PC-3 (cell line): ENCODE measurements around the gene CEBPE. TPM values are rescaled to one million over a fixed set of nuclear protein-coding genes. Genes with fewer than 3 reads are reported as not detected.

Experiments
- ATAC-seq: fragments of 200-7000 bp; cut with Tn5 transposase; 2 replicates; pipeline ENCODE4 v1.9.1; 2020; ENCODE audit warnings: mild to moderate bottlenecking, moderate library complexity
- BruUV-seq: library from RNA; stranded (reverse); fragments of 400-500 nt; replicated peaks from 2 replicates; lab custom pipeline; 2021; lab: Mats Ljungman, UMichigan
- CTCF ChIA-PET: fragments of 300-600 bp; sonication (Branson Sonifier 250); formaldehyde crosslinking; loops from one replicate; lab custom pipeline; 2022; ENCODE audit warnings: antibody characterized with exemption; lab: Charles Lee
- POLR2A ChIA-PET: fragments of 300-600 bp; sonication (Branson Sonifier 250); formaldehyde crosslinking; loops from one replicate; lab custom pipeline; 2022; ENCODE audit warnings: antibody characterized with exemption; ENCODE audit not compliant: unreplicated experiment; lab: Charles Lee
- DNase-seq: peaks from one replicate; pipeline ENCODE4 v3.0.0-alpha.2; 2015
- H2AFZ ChIP-seq: fragments of 300-600 bp; sonication (generic); 2 replicates; pipeline ENCODE4 v1.6.0; 2016; ENCODE audit warnings: antibody characterized with exemption, low read length
- H3F3A ChIP-seq: fragments of 300-600 bp; sonication (generic); one replicate; pipeline ENCODE4 v1.6.0; 2017; ENCODE audit warnings: antibody characterized with exemption, low read length, control low read depth, mild to moderate bottlenecking; ENCODE audit not compliant: unreplicated experiment
- H3K27ac ChIP-seq: fragments of 300-600 bp; sonication (generic); 2 replicates; pipeline ENCODE4 v1.5.1; 2016; ENCODE audit warnings: mild to moderate bottlenecking, low read length
- H3K27me3 ChIP-seq: fragments of 300-600 bp; sonication (generic); 2 replicates; pipeline ENCODE4 v1.6.1; 2016; ENCODE audit warnings: low read length, mixed read lengths
- H3K36me3 ChIP-seq: fragments of 300-600 bp; sonication (generic); 2 replicates; pipeline ENCODE4 v1.6.1; 2016; ENCODE audit warnings: low read depth, mixed run types, low read length, mixed read lengths
- H3K4me1 ChIP-seq: fragments of 300-600 bp; sonication (generic); 2 replicates; pipeline ENCODE4 v1.5.1; 2016; ENCODE audit warnings: low read length; ENCODE audit not compliant: insufficient read depth
- H3K4me2 ChIP-seq: fragments of 300-600 bp; sonication (generic); 2 replicates; pipeline ENCODE4 v1.6.0; 2016; ENCODE audit warnings: low read length
- H3K4me3 ChIP-seq: fragments of 300-600 bp; sonication (generic); 2 replicates; pipeline ENCODE4 v1.5.1; 2016; ENCODE audit warnings: mild to moderate bottlenecking, low read length, mixed read lengths
- H3K79me2 ChIP-seq: fragments of 300-600 bp; sonication (generic); 2 replicates; pipeline ENCODE4 v1.6.1; 2017; ENCODE audit warnings: low read length, mixed read lengths
- H3K9ac ChIP-seq: fragments of 300-600 bp; sonication (generic); 2 replicates; pipeline ENCODE4 v1.6.0; 2016; ENCODE audit warnings: mild to moderate bottlenecking, low read length
- H3K9me2 ChIP-seq: fragments of 300-600 bp; sonication (generic); replicated peaks from 2 replicates; pipeline ENCODE4 v1.6.1; 2016; ENCODE audit warnings: mixed run types, low read length, mixed read lengths
- H3K9me3 ChIP-seq: fragments of 300-600 bp; sonication (generic); 2 replicates; pipeline ENCODE4 v1.6.1; 2016; ENCODE audit warnings: low read length, mixed read lengths
- H4K20me1 ChIP-seq: fragments of 300-600 bp; sonication (generic); 2 replicates; pipeline ENCODE4 v1.6.1; 2016; ENCODE audit warnings: low read length, mixed read lengths
- EZH2 ChIP-seq: fragments of 300-600 bp; sonication (generic); IDR thresholded peaks from one replicate; pipeline ENCODE4 v1.6.1; 2017; ENCODE audit warnings: antibody characterized with exemption, mild to moderate bottlenecking, low read length; ENCODE audit not compliant: unreplicated experiment
- EZH2phosphoT487 ChIP-seq: fragments of 300-600 bp; sonication (generic); IDR thresholded peaks from 2 replicates; pipeline ENCODE4 v1.6.1; 2018; ENCODE audit warnings: mild to moderate bottlenecking, antibody characterized with exemption, low read length, borderline replicate concordance
- intact Hi-C: fragments of 100-400 bp; cut with micrococcal nuclease; formaldehyde crosslinking; loops from 2 replicates; pipeline ENCODE4 v1.9.0; 2023
- total RNA-seq: library from RNA; depleted of rRNA; stranded (reverse); fragments of >200 nt; gene quantifications from 2 replicates; pipeline ENCODE4 v1.2.3, GENCODE V29; 2014; rRNA removed
- TF ChIP-seq, protein P1 (sequence below): fragments of 300-600 bp; sonication (generic); conservative IDR thresholded peaks from 2 replicates; pipeline ENCODE4 v1.5.1; 2017; ENCODE audit warnings: antibody characterized with exemption, low read depth, mild to moderate bottlenecking, low read length

CEBPE gene
- total RNA-seq, 1 experiment from 2014 or later: not detected

GRCh38 chr14:23067847-23068788, 50.9 kb downstream of the CEBPE start:
- Histone ChIP-seq H3K9me2 (no peaks in the 10 kb centered on the region), H3K27ac (no peak overlapping the region), H3K27me3 (no peaks in the 10 kb centered on the region), H3K9me3 (no peaks in the 10 kb centered on the region), H3K4me2 (peak overlapping the region; percentile 71), H3K79me2 (peaks cover 61% of the 10 kb centered on the region), H2AFZ (no peak overlapping the region), H3K4me3 (peak overlapping the region; percentile 36), H4K20me1 (peaks cover 32% of the 10 kb centered on the region), H3F3A (peaks cover 9% of the 10 kb centered on the region), H3K4me1 (peaks cover 51% of the 10 kb centered on the region), H3K9ac (no peak overlapping the region), H3K36me3 (peaks cover 63% of the 10 kb centered on the region)
- ChIA-PET CTCF (interaction anchor here (0.6 to 1.6 kb wide), 17 partner anchors 10 to 312 kb away, joined by 3 to 45 read pairs (median 5); partner anchors contain the start of genes ACIN1, C14orf119, PABPN1 and SLC7A8), POLR2A (no interaction called here)
- no peak for ATAC-seq
- DNase-seq: no peak
- intact Hi-C loops: loop anchor here (2.0 kb wide), 1 partner anchor 27 kb away; the partner anchor contains the start of genes ACIN1 and C14orf119
- TF ChIP-seq EZH2phosphoT487 (no peak), EZH2 (no peak)
- TF ChIP-seq, protein P1, sequence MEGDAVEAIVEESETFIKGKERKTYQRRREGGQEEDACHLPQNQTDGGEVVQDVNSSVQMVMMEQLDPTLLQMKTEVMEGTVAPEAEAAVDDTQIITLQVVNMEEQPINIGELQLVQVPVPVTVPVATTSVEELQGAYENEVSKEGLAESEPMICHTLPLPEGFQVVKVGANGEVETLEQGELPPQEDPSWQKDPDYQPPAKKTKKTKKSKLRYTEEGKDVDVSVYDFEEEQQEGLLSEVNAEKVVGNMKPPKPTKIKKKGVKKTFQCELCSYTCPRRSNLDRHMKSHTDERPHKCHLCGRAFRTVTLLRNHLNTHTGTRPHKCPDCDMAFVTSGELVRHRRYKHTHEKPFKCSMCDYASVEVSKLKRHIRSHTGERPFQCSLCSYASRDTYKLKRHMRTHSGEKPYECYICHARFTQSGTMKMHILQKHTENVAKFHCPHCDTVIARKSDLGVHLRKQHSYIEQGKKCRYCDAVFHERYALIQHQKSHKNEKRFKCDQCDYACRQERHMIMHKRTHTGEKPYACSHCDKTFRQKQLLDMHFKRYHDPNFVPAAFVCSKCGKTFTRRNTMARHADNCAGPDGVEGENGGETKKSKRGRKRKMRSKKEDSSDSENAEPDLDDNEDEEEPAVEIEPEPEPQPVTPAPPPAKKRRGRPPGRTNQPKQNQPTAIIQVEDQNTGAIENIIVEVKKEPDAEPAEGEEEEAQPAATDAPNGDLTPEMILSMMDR: no peak
- no TSS peak for BruUV-seq

Other genes starting within 250 kb of the CEBPE start
- gene LRP10, start 247.5 kb downstream of the CEBPE start, total RNA-seq: 46.5 and 59.3 TPM in 2 replicates
- 0.18 TPM in 1 of 2 replicates, not detected in the other for gene REM2, start 236.0 kb downstream of the CEBPE start, total RNA-seq
- 78.9 and 94.9 TPM in 2 replicates for gene RBM23, start 200.1 kb downstream of the CEBPE start, total RNA-seq
- 101 and 113 TPM in 2 replicates for gene PRMT5, start 189.9 kb downstream of the CEBPE start, total RNA-seq
- gene HAUS4, start 162.2 kb downstream of the CEBPE start, total RNA-seq: 54.5 and 56.2 TPM in 2 replicates
- 81.1 and 116 TPM in 2 replicates for gene AJUBA, start 136.7 kb downstream of the CEBPE start, total RNA-seq
- gene C14orf93, start 109.1 kb downstream of the CEBPE start, total RNA-seq: 5.8 and 6.2 TPM in 2 replicates
- 368 and 424 TPM in 2 replicates for gene PSMB5, start 84.4 kb downstream of the CEBPE start, total RNA-seq
- gene PSMB11, start 77.0 kb downstream of the CEBPE start, total RNA-seq: not detected in 2 replicates
- gene CDH24, start 61.7 kb downstream of the CEBPE start, total RNA-seq: 14.8 and 16.4 TPM in 2 replicates
- gene ACIN1, start 24.1 kb downstream of the CEBPE start, total RNA-seq: 112 and 116 TPM in 2 replicates
- gene C14orf119, start 23.8 kb downstream of the CEBPE start, total RNA-seq: 26.7 and 49.6 TPM in 2 replicates
- gene CIROP, start 14.3 kb downstream of the CEBPE start, total RNA-seq: not detected in 2 replicates
- gene SLC7A8, start 64.4 kb upstream of the CEBPE start, total RNA-seq: 0.63 and 3.8 TPM in 2 replicates
- not detected in 2 replicates for gene RNF212B, start 118.7 kb upstream of the CEBPE start, total RNA-seq
- 4.1 and 7.7 TPM in 2 replicates for gene HOMEZ, start 166.9 kb upstream of the CEBPE start, total RNA-seq
- 3.2 and 5.0 TPM in 2 replicates for gene PPP1R3E, start 183.6 kb upstream of the CEBPE start, total RNA-seq
- gene BCL2L2, start 187.6 kb upstream of the CEBPE start, total RNA-seq: 32.4 and 33.5 TPM in 2 replicates
- 89.1 and 116 TPM in 2 replicates for gene PABPN1, start 202.2 kb upstream of the CEBPE start, total RNA-seq
- gene SLC22A17, start 233.6 kb upstream of the CEBPE start, total RNA-seq: 12.0 and 13.2 TPM in 2 replicates
- 0.23 and 0.36 TPM in 2 replicates for gene EFS, start 245.9 kb upstream of the CEBPE start, total RNA-seq